ENCODE data around the gene CFAP46. TPM values are rescaled to one million over a fixed set of nuclear protein-coding genes. Genes with fewer than 3 reads are reported as not detected.

The CFAP46 gene
- total and polyA plus RNA-seq, 10 of the 15 experiments (the other 5 are each of a cell fraction or from before 2014, with no cell fraction given): 0.01 to 0.18 (median 0.03) TPM; not detected in 7

- Histone ChIP-seq H2AFZ (ENCODE audit: control insufficient read depth, low read depth, low read length) (no peak overlapping the region), H3K79me2 (ENCODE audit: control insufficient read depth, insufficient read depth, low read length) (no peaks in the 10 kb centered on the region), H3K4me1 (ENCODE audit: control insufficient read depth, insufficient read depth, low read length) (no peaks in the 10 kb centered on the region), H3K27ac (ENCODE audit: control insufficient read depth, insufficient read depth) (no peak overlapping the region), H3K36me3 (ENCODE audit: control insufficient read depth in 2 of 2, insufficient read depth in 2 of 2, low read length in 1 of 2) (no peaks in the 10 kb centered on the region), H4K20me1 (ENCODE audit: control insufficient read depth, insufficient read depth) (no peaks in the 10 kb centered on the region), H3K4me3 (no peak overlapping the region), H3K9ac (ENCODE audit: control insufficient read depth, insufficient read depth, low read length) (no peak overlapping the region), H3K27me3 (replicated peaks in 1 of 2; ENCODE audit: control insufficient read depth in 2 of 2, insufficient read depth in 2 of 2, low read length in 1 of 2) (no peaks in the 10 kb centered on the region), H3K9me3 (replicated peaks; ENCODE audit: control insufficient read depth, insufficient read depth, low read length) (no peaks in the 10 kb centered on the region; the same call in 2 of the 3 replicates), H3K4me2 (ENCODE audit: control insufficient read depth, insufficient read depth) (no peak overlapping the region)
- no TSS peak for BruUV-seq (replicated peaks)
- RAD21 ChIA-PET (ENCODE audit: unreplicated experiment): no interaction called here
- SMC1A ChIA-PET (ENCODE audit: uncharacterized antibody, unreplicated experiment): no interaction called here
- POLR2A ChIA-PET: no interaction called here
- WGBS (ENCODE audit: insufficient coverage, insufficient replicate concordance, low lambda C conversion rate, missing lambda C conversion rate): 42% methylated on average over 19 of the region's 24 CpGs
- in situ Hi-C loops (cut with MboI) (no loop called here), intact Hi-C loops (cut with micrococcal nuclease; ENCODE audit: unreplicated experiment) (no loop called here)
- CTCF ChIA-PET: no interaction called here
- FAIRE-seq: no peak
- no peak for ATAC-seq
- DNase-seq (ENCODE audit: low read depth, low spot score): no peak
- no peak for TF ChIP-seq KLF5 (IDR thresholded peaks at IDR 0.05; ENCODE audit: partially characterized antibody)
- TF ChIP-seq PBX3 (IDR thresholded peaks at IDR 0.05; ENCODE audit: insufficient replicate concordance, low read depth, low read length): no peak
- TF ChIP-seq SP1 (IDR thresholded peaks at IDR 0.05; ENCODE audit: low read depth, low read length): no peak
- TF ChIP-seq CEBPZ (IDR thresholded peaks at IDR 0.05; ENCODE audit: low read depth, low read length): no peak
- no peak for TF ChIP-seq E2F4 (IDR thresholded peaks at IDR 0.05; ENCODE audit: low read depth, low read length)
- no peak for TF ChIP-seq FOS (IDR thresholded peaks at IDR 0.05; ENCODE audit: borderline replicate concordance, extremely low read depth, insufficient read length)
- TF ChIP-seq MAX (IDR thresholded peaks at IDR 0.05; ENCODE audit: low read depth, low read length): no peak
- TF ChIP-seq CBX5 (IDR thresholded peaks at IDR 0.05; ENCODE audit: low read depth): no peak
- TF ChIP-seq ZNF687 (IDR thresholded peaks at IDR 0.05): no peak
- no peak for TF ChIP-seq MXI1 (IDR thresholded peaks at IDR 0.05; ENCODE audit: low read depth, low read length)
- TF ChIP-seq JUND (IDR thresholded peaks at IDR 0.05; ENCODE audit: low read depth, low read length): no peak
- no peak for TF ChIP-seq MTA3 (IDR thresholded peaks at IDR 0.05; ENCODE audit: borderline replicate concordance, low read length)
Measured at GRCh38 chr10:132971448-132972148, 29.2 kb upstream of the CFAP46 start.
